NT2/D1 (cell line): Measurements from ENCODE around the gene SDC3.

ENCODE experiments used
- DNase-seq: peaks from one replicate; pipeline ENCODE4 v3.0.0-alpha.2; 2011; ENCODE audit warnings: low read depth, low spot score
- H3K27me3 ChIP-seq: 2 replicates; pipeline ENCODE4 v1.6.0; 2011; ENCODE audit warnings: mild to moderate bottlenecking; ENCODE audit not compliant: insufficient read length, insufficient read depth
- H3K36me3 ChIP-seq: 2 replicates; pipeline ENCODE4 v1.6.1; 2011; ENCODE audit warnings: mild to moderate bottlenecking, low read length, mixed read lengths; ENCODE audit not compliant: insufficient read depth, insufficient read length
- H3K4me1 ChIP-seq: 2 replicates; pipeline ENCODE4 v1.5.1; 2011; ENCODE audit not compliant: insufficient read depth, insufficient read length
- H3K4me3 ChIP-seq: 2 replicates; pipeline ENCODE4 v1.5.1; 2011; ENCODE audit warnings: low read depth; ENCODE audit not compliant: insufficient read length
- H3K9ac ChIP-seq: 2 replicates; pipeline ENCODE4 v1.6.0; 2011; ENCODE audit warnings: low read depth; ENCODE audit not compliant: insufficient read length
- H3K9me3 ChIP-seq: 2 replicates; pipeline ENCODE4 v1.5.1; 2011; ENCODE audit warnings: mild to moderate bottlenecking, low read length; ENCODE audit not compliant: insufficient read depth
- SUZ12 ChIP-seq: IDR thresholded peaks from 2 replicates; pipeline ENCODE4 v1.6.1; 2011; ENCODE audit not compliant: insufficient read length, insufficient read depth; ENCODE audit errors: extremely low read depth
- YY1 ChIP-seq: IDR thresholded peaks from 2 replicates; pipeline ENCODE4 v1.6.1; 2011; ENCODE audit not compliant: insufficient read length, insufficient read depth
- ZNF274 ChIP-seq: IDR thresholded peaks from 2 replicates; pipeline ENCODE4 v1.6.1; 2011; ENCODE audit warnings: mild to moderate bottlenecking, low read depth, low read length

SDC3 gene

DNA sequence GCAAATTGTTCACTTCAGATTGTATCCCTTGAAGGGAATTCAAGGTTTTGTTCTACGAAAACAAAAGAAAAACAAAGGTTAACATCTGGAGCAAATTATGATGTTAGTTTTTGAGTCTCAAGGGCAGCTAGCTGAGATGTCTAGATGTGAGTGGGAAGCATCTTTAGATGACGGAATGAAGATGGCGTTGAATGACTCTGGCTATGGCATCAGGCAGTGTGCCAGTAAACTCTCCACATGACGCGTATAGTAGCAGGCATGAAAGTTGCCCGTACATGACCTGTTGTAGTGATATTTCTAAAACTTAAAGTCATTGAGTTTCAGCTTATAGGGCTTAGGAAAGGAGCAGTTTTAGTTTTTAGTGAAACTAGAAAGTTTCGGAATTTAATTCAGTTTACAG lies 12.3 kb upstream of the SDC3 start:
- no peaks in the 10 kb centered on the region for H3K4me1 ChIP-seq
- no peak overlapping the region for H3K4me3 ChIP-seq
- TF ChIP-seq SUZ12, result no peak
- no peak for TF ChIP-seq YY1
- TF ChIP-seq ZNF274, result no peak
- no peaks in the 10 kb centered on the region for H3K9me3 ChIP-seq
- H3K36me3 ChIP-seq, result no peaks in the 10 kb centered on the region
- H3K27me3 ChIP-seq, result no peaks in the 10 kb centered on the region
- DNase-seq, result no peak
- no peak overlapping the region for H3K9ac ChIP-seq

- no peaks in the 10 kb centered on the region for H3K36me3 ChIP-seq
- no peaks in the 10 kb centered on the region for H3K27me3 ChIP-seq
- no peak overlapping the region for H3K4me3 ChIP-seq
- H3K9me3 ChIP-seq, result no peaks in the 10 kb centered on the region
- no peak overlapping the region for H3K9ac ChIP-seq
- H3K4me1 ChIP-seq, result no peaks in the 10 kb centered on the region
- no peak for TF ChIP-seq ZNF274
- no peak for TF ChIP-seq YY1
- TF ChIP-seq SUZ12, result no peak
- no peak for DNase-seq
Observed at GRCh38 chr1:30919025-30919881, 10.7 kb upstream of the SDC3 start.

- Histone ChIP-seq H3K36me3 (no peaks in the 10 kb centered on the region), H3K4me1 (no peaks in the 10 kb centered on the region), H3K27me3 (no peaks in the 10 kb centered on the region), H3K9ac (no peak overlapping the region), H3K9me3 (no peaks in the 10 kb centered on the region), H3K4me3 (no peak overlapping the region)
- DNase-seq, result no peak
- no peak for TF ChIP-seq SUZ12
- TF ChIP-seq ZNF274, result no peak
- no peak for TF ChIP-seq YY1
Observed at GRCh38 chr1:30916296-30916695, 7.7 kb upstream of the SDC3 start.

DNA sequence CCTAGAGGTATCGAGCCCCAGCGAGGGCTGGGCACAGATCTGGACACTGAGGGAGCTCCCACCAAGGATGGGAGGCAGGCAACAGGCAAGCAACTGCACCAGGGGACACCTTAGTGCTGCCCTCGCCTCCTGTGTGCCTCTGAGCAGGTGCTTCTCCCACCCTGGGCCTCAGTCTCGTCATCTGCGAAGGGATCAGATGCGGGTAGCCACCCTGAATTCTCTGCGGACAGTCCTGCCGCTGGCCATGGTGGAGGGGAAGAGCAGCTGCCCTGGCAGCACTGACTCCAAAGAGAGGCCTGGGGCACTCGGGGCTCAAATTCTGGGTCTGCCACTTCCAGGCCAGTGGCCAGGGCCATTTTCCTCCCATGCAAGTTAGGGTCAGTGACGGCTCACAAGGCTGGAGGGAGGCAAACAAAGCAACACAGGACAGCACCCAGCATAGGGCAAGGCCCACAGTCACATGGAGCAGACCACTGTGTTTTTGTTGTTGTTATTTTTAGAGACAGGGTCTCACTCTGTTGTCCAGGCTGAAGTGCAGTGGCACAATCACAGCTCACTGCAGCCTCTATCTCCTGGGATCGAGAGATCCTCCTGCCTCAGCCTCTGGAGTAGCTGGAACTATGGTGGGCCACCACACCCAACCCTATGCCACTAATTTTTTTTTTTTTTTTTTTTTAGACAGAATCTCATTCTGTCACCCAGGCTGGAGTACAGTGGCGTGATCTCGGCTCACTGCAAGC lies 7.1 kb upstream of the SDC3 start:
- Histone ChIP-seq H3K4me3 (no peak overlapping the region), H3K36me3 (no peaks in the 10 kb centered on the region), H3K9ac (no peak overlapping the region), H3K9me3 (no peaks in the 10 kb centered on the region), H3K27me3 (no peaks in the 10 kb centered on the region), H3K4me1 (peaks cover 6% of the 10 kb centered on the region)
- DNase-seq, result no peak
- TF ChIP-seq SUZ12 (no peak), YY1 (no peak), ZNF274 (no peak)

- TF ChIP-seq YY1, result no peak
- no peak for TF ChIP-seq SUZ12
- TF ChIP-seq ZNF274, result no peak
- no peaks in the 10 kb centered on the region for H3K9me3 ChIP-seq
- no peak overlapping the region for H3K9ac ChIP-seq
- H3K36me3 ChIP-seq, result no peaks in the 10 kb centered on the region
- no peak overlapping the region for H3K4me3 ChIP-seq
- H3K4me1 ChIP-seq, result peaks cover 8% of the 10 kb centered on the region
- no peak for DNase-seq
- H3K27me3 ChIP-seq, result no peaks in the 10 kb centered on the region
Observed at GRCh38 chr1:30914931-30915330, 6.4 kb upstream of the SDC3 start.

DNA sequence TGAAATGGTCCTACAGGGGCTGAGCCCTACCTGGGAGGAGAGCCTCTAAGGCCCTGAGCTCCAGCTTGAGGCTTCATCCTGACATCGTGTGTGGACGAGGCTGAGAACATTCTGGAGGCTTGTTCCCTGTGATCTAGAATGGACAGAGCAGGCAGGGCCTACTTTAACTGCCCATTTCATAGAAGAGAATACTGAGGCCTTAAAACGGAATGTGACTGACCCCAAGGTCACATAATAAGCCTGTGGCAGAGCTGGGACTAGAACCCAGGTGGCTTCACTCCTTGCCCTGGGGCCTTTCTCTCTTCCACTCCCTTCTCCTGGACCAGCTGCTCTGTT lies 6.0 kb upstream of the SDC3 start:
- DNase-seq, result no peak
- Histone ChIP-seq H3K9ac (no peak overlapping the region), H3K36me3 (no peaks in the 10 kb centered on the region), H3K4me3 (no peak overlapping the region), H3K27me3 (no peaks in the 10 kb centered on the region), H3K4me1 (peaks cover 8% of the 10 kb centered on the region), H3K9me3 (no peaks in the 10 kb centered on the region)
- TF ChIP-seq YY1 (no peak), SUZ12 (no peak), ZNF274 (no peak)

- TF ChIP-seq SUZ12 (no peak), YY1 (no peak), ZNF274 (no peak)
Observed at GRCh38 chr1:30912913-30913652, 4.5 kb upstream of the SDC3 start.

More at GRCh38 chr1:30912913-30913652, 4.5 kb upstream of the SDC3 start:
- Histone ChIP-seq H3K4me3 (no peak overlapping the region), H3K36me3 (no peaks in the 10 kb centered on the region), H3K9me3 (no peaks in the 10 kb centered on the region), H3K9ac (no peak overlapping the region), H3K4me1 (peaks cover 14% of the 10 kb centered on the region), H3K27me3 (peaks cover 4% of the 10 kb centered on the region)
- no peak for DNase-seq
